GM23338 (cell line): ENCODE measurements around the gene NTM. TPM values are rescaled to one million over a fixed set of nuclear protein-coding genes. Genes with fewer than 3 reads are reported as not detected.

ENCODE experiments used
- ATAC-seq: fragments of 200-7000 bp; cut with Tn5 transposase; 3 replicates; pipeline ENCODE4 v1.9.1; 2020
- DNase-seq: peaks from one replicate; pipeline ENCODE4 v3.0.0-alpha.2; 2015; ENCODE audit warnings: low spot score
- H2AFZ ChIP-seq: fragments of 200-600 bp; sonication (generic); 2 replicates; pipeline ENCODE4 v1.8.0; 2016; ENCODE audit warnings: antibody characterized with exemption, mild to moderate bottlenecking, moderate library complexity
- H3F3A ChIP-seq: fragments of 200-600 bp; sonication (generic); replicated peaks from 2 replicates; pipeline ENCODE4 v1.8.0; 2017; ENCODE audit warnings: antibody characterized with exemption, mixed run types, low read depth
- H3K27ac ChIP-seq: fragments of 200-600 bp; sonication (generic); 2 replicates; pipeline ENCODE4 v1.6.1; 2016; ENCODE audit warnings: low read depth
- H3K27me3 ChIP-seq: fragments of 200-600 bp; sonication (generic); 2 replicates; pipeline ENCODE4 v1.8.0; 2016; ENCODE audit warnings: mild to moderate bottlenecking, mixed run types, moderate library complexity; ENCODE audit not compliant: insufficient read depth
- H3K36me3 ChIP-seq: fragments of 200-600 bp; sonication (generic); 2 replicates; pipeline ENCODE4 v1.8.0; 2016; ENCODE audit warnings: mild to moderate bottlenecking; ENCODE audit not compliant: insufficient read depth
- H3K4me1 ChIP-seq: fragments of 200-600 bp; sonication (generic); 2 replicates; pipeline ENCODE4 v1.8.0; 2016; ENCODE audit warnings: mild to moderate bottlenecking, moderate library complexity; ENCODE audit not compliant: insufficient read depth
- H3K4me2 ChIP-seq: fragments of 200-600 bp; sonication (generic); 2 replicates; pipeline ENCODE4 v1.7.1; 2017; ENCODE audit warnings: mixed run types
- H3K4me3 ChIP-seq: fragments of 200-600 bp; sonication (generic); 2 replicates; pipeline ENCODE4 v1.6.1; 2016; ENCODE audit warnings: mixed run types
- H3K79me2 ChIP-seq: fragments of 200-600 bp; sonication (generic); replicated peaks from 2 replicates; pipeline ENCODE4 v1.8.0; 2017; ENCODE audit warnings: mild to moderate bottlenecking; ENCODE audit not compliant: insufficient read depth
- H3K9me2 ChIP-seq: fragments of 200-600 bp; sonication (generic); 2 replicates; pipeline ENCODE4 v1.8.0; 2017; ENCODE audit not compliant: insufficient read depth
- H4K20me1 ChIP-seq: fragments of 200-600 bp; sonication (generic); replicated peaks from 2 replicates; pipeline ENCODE4 v1.8.0; 2017; ENCODE audit warnings: mild to moderate bottlenecking; ENCODE audit not compliant: insufficient read depth
- H3K27ac Mint-ChIP-seq: 2 replicates; pipeline ENCODE4 v1.8.0; 2020; ENCODE audit warnings: inconsistent platforms, mild to moderate bottlenecking, moderate library complexity, mixed read lengths
- H3K27me3 Mint-ChIP-seq: 3 replicates; pipeline ENCODE4 v1.8.0; 2022; ENCODE audit warnings: low read depth, mild to moderate bottlenecking, moderate library complexity, mixed read lengths, inconsistent platforms; ENCODE audit not compliant: insufficient read depth, poor library complexity
- H3K36me3 Mint-ChIP-seq: 3 replicates; pipeline ENCODE4 v1.8.0; 2021; ENCODE audit warnings: low read depth, mild to moderate bottlenecking, inconsistent platforms, moderate library complexity, mixed read lengths
- H3K4me1 Mint-ChIP-seq: 3 replicates; pipeline ENCODE4 v1.8.0; 2020; ENCODE audit warnings: mild to moderate bottlenecking, inconsistent platforms, mixed read lengths
- H3K4me3 Mint-ChIP-seq: 3 replicates; pipeline ENCODE4 v1.8.0; 2021; ENCODE audit warnings: moderate library complexity, mild to moderate bottlenecking, inconsistent platforms, mixed read lengths
- H3K9me3 Mint-ChIP-seq: 3 replicates; pipeline ENCODE4 v1.8.0; 2020; ENCODE audit warnings: moderate library complexity, mild to moderate bottlenecking, inconsistent platforms, mixed read lengths
- CREB1 ChIP-seq: fragments of 250-450 bp; sonication (Bioruptor Pico); IDR thresholded peaks from 2 replicates; pipeline ENCODE4 v1.5.0; 2020; ENCODE audit warnings: low read depth, mild to moderate bottlenecking, moderate library complexity
- ETS1 ChIP-seq: IDR thresholded peaks from 2 replicates; pipeline ENCODE4 v1.6.1; 2016; ENCODE audit warnings: antibody characterized with exemption
- EZH2 ChIP-seq: fragments of 200-600 bp; sonication (generic); IDR thresholded peaks from one replicate; pipeline ENCODE4 v1.8.0; 2017; ENCODE audit warnings: antibody characterized with exemption, mild to moderate bottlenecking, low read depth; ENCODE audit not compliant: unreplicated experiment
- JUNB ChIP-seq: IDR thresholded peaks from one replicate; pipeline ENCODE4 v1.6.1; 2016; ENCODE audit warnings: antibody characterized with exemption; ENCODE audit not compliant: unreplicated experiment
- NANOG ChIP-seq: IDR thresholded peaks from 2 replicates; pipeline ENCODE4 v1.6.1; 2016; ENCODE audit warnings: antibody characterized with exemption, borderline replicate concordance
- REST ChIP-seq: IDR thresholded peaks from one replicate; pipeline ENCODE4 v1.6.1; 2018; ENCODE audit warnings: antibody characterized with exemption; ENCODE audit not compliant: unreplicated experiment
- STAT1 ChIP-seq: IDR thresholded peaks from one replicate; pipeline ENCODE4 v1.6.1; 2016; ENCODE audit warnings: antibody characterized with exemption; ENCODE audit not compliant: unreplicated experiment
- ZNF114 ChIP-seq: fragments of 250-450 bp; sonication (Bioruptor Pico); IDR thresholded peaks from 2 replicates; pipeline ENCODE4 v1.5.0; 2020; ENCODE audit warnings: mild to moderate bottlenecking, moderate library complexity
- ZNF331 ChIP-seq: fragments of 250-450 bp; sonication (Bioruptor Pico); IDR thresholded peaks from 2 replicates; pipeline ENCODE4 v1.5.0; 2020; ENCODE audit warnings: low read depth, mild to moderate bottlenecking, moderate library complexity
- polyA plus RNA-seq: library from polyadenylated mRNA; unstranded; fragments of >200 nt; fragmentation: Nextera tagmentation; extraction: Ambion mirVana; gene quantifications from 2 replicates; pipeline ENCODE4 v1.2.1, GENCODE V29; 2016
- total RNA-seq: library from RNA; depleted of rRNA; stranded (reverse); fragments of >200 nt; shearing (Covaris generic); gene quantifications from 2 replicates; pipeline ENCODE4 v1.2.3, GENCODE V29; 2014
- TF ChIP-seq, protein P1 (sequence below), 2 experiments: fragments of 200-600 bp in 1 of 2; sonication (generic) in 1 of 2; conservative IDR thresholded peaks; 2 replicates each; pipeline versions ENCODE4 v1.5.1 to v1.6.1; 2016 to 2017; ENCODE audit warnings: antibody characterized with exemption in 2 of 2, low read depth in 2 of 2, mild to moderate bottlenecking in 2 of 2, moderate library complexity in 1 of 2

The NTM gene
- total and polyA plus RNA-seq, 2 experiments from 2014 or later, result 10.6 to 14.6 TPM

DNA sequence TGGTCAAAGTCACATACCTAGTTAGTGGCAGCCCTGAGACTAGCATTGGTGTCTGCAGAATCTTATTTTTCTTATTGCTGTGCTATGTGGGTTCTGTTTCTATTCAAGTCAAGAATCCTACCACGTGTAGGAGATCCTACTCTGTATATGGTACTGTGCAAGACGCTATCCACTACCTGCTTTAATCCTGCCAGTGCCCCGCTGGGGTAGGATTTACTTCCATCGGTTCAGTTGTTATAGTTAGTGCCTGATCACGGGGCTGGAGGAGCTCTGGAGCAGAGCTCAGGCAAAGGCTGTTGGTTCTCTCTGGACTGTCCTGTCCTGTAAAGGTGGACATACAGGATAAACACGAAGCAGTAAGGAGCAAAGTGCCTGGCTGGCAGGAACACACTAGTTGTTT, 167.9 kb downstream of the NTM start (continued):
- TF ChIP-seq REST, result no peak
- TF ChIP-seq JUNB, result no peak

- no peaks in the 10 kb centered on the region for H3K4me1 ChIP-seq
- TF ChIP-seq REST (no peak), ETS1 (no peak), NANOG (no peak), CREB1 (CRISPR knock-in tag) (no peak), JUNB (no peak), STAT1 (no peak), ZNF331 (CRISPR knock-in tag) (no peak), ZNF114 (CRISPR knock-in tag) (no peak), EZH2 (no peak)
- TF ChIP-seq, protein P1, sequence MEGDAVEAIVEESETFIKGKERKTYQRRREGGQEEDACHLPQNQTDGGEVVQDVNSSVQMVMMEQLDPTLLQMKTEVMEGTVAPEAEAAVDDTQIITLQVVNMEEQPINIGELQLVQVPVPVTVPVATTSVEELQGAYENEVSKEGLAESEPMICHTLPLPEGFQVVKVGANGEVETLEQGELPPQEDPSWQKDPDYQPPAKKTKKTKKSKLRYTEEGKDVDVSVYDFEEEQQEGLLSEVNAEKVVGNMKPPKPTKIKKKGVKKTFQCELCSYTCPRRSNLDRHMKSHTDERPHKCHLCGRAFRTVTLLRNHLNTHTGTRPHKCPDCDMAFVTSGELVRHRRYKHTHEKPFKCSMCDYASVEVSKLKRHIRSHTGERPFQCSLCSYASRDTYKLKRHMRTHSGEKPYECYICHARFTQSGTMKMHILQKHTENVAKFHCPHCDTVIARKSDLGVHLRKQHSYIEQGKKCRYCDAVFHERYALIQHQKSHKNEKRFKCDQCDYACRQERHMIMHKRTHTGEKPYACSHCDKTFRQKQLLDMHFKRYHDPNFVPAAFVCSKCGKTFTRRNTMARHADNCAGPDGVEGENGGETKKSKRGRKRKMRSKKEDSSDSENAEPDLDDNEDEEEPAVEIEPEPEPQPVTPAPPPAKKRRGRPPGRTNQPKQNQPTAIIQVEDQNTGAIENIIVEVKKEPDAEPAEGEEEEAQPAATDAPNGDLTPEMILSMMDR (conservative IDR thresholded peaks at IDR 0.05; ENCODE audit: low read depth in 2 of 2), result no peak
Measured at GRCh38 chr11:131540676-131541075, 170.3 kb downstream of the NTM start.

More at GRCh38 chr11:131540676-131541075, 170.3 kb downstream of the NTM start:
- Histone ChIP-seq H3K9me2 (no peaks in the 10 kb centered on the region), H4K20me1 (no peaks in the 10 kb centered on the region), H3K4me3 (no peak overlapping the region), H2AFZ (no peak overlapping the region), H3K79me2 (no peaks in the 10 kb centered on the region), H3K27ac (no peak overlapping the region), H3F3A (no peaks in the 10 kb centered on the region), H3K27me3 (no peaks in the 10 kb centered on the region), H3K4me2 (no peak overlapping the region), H3K36me3 (peaks cover 4% of the 10 kb centered on the region; the same call in 1 of the 2 replicates)
- peaks cover 12% of the 10 kb centered on the region for H3K4me1 Mint-ChIP-seq
- no peak overlapping the region for H3K27ac Mint-ChIP-seq
- H3K9me3 Mint-ChIP-seq, result peaks cover 8% of the 10 kb centered on the region; the same call in 2 of the 3 replicates
- peaks cover 9% of the 10 kb centered on the region; the same call in 2 of the 3 replicates for H3K36me3 Mint-ChIP-seq
- ATAC-seq (no peak), DNase-seq (no peak)
- H3K27me3 Mint-ChIP-seq, result peaks cover 3% of the 10 kb centered on the region
- H3K4me3 Mint-ChIP-seq, result no peak overlapping the region
